ENCODE measurements around the gene TMEM74B.

Gene TMEM74B

GRCh38 chr20:1184260-1184637 lies 532 bp downstream of the TMEM74B start:
- no peak overlapping the region for H3K4me3 ChIP-seq (ENCODE audit: low read depth, low read length)
- no peak for TF ChIP-seq CTCF (IDR thresholded peaks at IDR 0.05; ENCODE audit: low read depth, low read length)

GRCh38 chr20:1183153-1183552 lies 1.6 kb downstream of the TMEM74B start:
- TF ChIP-seq CTCF (IDR thresholded peaks at IDR 0.05; ENCODE audit: low read depth, low read length) = no peak
- H3K4me3 ChIP-seq (ENCODE audit: low read depth, low read length) = no peak overlapping the region

- TF ChIP-seq CTCF (IDR thresholded peaks at IDR 0.05; ENCODE audit: low read depth, low read length) = no peak
- no peak overlapping the region for H3K4me3 ChIP-seq (ENCODE audit: low read depth, low read length)
Observed at GRCh38 chr20:1182106-1182505, 2.7 kb downstream of the TMEM74B start.

- no peak for TF ChIP-seq CTCF (IDR thresholded peaks at IDR 0.05; ENCODE audit: low read depth, low read length)
Observed at GRCh38 chr20:1180949-1181348, 3.8 kb downstream of the TMEM74B start.

GRCh38 chr20:1178623-1179022 lies 6.2 kb downstream of the TMEM74B start:
- no peak for TF ChIP-seq CTCF (IDR thresholded peaks at IDR 0.05; ENCODE audit: low read depth, low read length)
- no peak overlapping the region for H3K4me3 ChIP-seq (ENCODE audit: low read depth, low read length)

More at GRCh38 chr20:1180949-1181348, 3.8 kb downstream of the TMEM74B start:
- no peak overlapping the region for H3K4me3 ChIP-seq (ENCODE audit: low read depth, low read length)

- TF ChIP-seq CTCF (IDR thresholded peaks at IDR 0.05; ENCODE audit: low read depth, low read length) = no peak
- H3K4me3 ChIP-seq (ENCODE audit: low read depth, low read length) = no peak overlapping the region
Observed at GRCh38 chr20:1178103-1178502, 6.7 kb downstream of the TMEM74B start.

- 0 out of 2 replicates have a peak, but pooled peaks have one; percentile 10 for TF ChIP-seq CTCF (IDR thresholded peaks at IDR 0.05; ENCODE audit: low read depth, low read length)
- H3K4me3 ChIP-seq (ENCODE audit: low read depth, low read length) = no peak overlapping the region
Observed at GRCh38 chr20:1177680-1178079, 7.1 kb downstream of the TMEM74B start.

Measured in WI38 (cell line).